GM12878 (cell line): ENCODE measurements around the gene CSH1. TPM values are rescaled to one million over a fixed set of nuclear protein-coding genes. Genes with fewer than 3 reads are reported as not detected.
"Not testable (repeated sequence)": the region's sequence is repeated elsewhere in the genome, so short reads cannot be mapped to it uniquely, and the experiment has no call there.

ENCODE experiments used
- ATAC-seq: fragments of 200-7000 bp; cut with Tn5 transposase; 3 replicates; pipeline ENCODE4 v1.9.1; 2020; ENCODE audit warnings: mild to moderate bottlenecking, moderate library complexity
- BruUV-seq: library from RNA; stranded (reverse); fragments of 400-500 nt; replicated peaks from 2 replicates; lab custom pipeline; 2021; lab: Mats Ljungman, UMichigan
- CTCF ChIA-PET: fragments of 300-600 bp; sonication (Branson Sonifier 250); formaldehyde crosslinking; extraction: SDS; loops from one replicate; lab custom pipeline; 2021; ENCODE audit warnings: inconsistent platforms; lab: Yijun Ruan, JAX
- POLR2A ChIA-PET: fragments of 350-600 bp; formaldehyde crosslinking; extraction: SDS; loops from one replicate; lab custom pipeline; 2021; ENCODE audit warnings: inconsistent platforms; lab: Charles Lee
- RAD21 ChIA-PET: fragments of 300-600 bp; sonication (Branson Sonifier 250); formaldehyde crosslinking; loops from one replicate; lab custom pipeline; 2023; ENCODE audit warnings: antibody characterized with exemption; ENCODE audit not compliant: unreplicated experiment; lab: Charles Lee
- SMC1A ChIA-PET: fragments of 300-600 bp; sonication (Branson Sonifier 250); formaldehyde crosslinking; loops from one replicate; lab custom pipeline; 2023; ENCODE audit not compliant: unreplicated experiment, uncharacterized antibody; lab: Charles Lee
- DNase-seq: peaks from one replicate; pipeline ENCODE4 v3.0.0-alpha.2; 2011; ENCODE audit warnings: low read depth, low spot score
- FAIRE-seq: peaks from 3 replicates; lab custom pipeline; 2011; peaks lifted over from hg19 to GRCh38; lab: Jason Lieb, UNC
- H2AFZ ChIP-seq: 2 replicates; pipeline ENCODE4 v1.6.0; 2011; ENCODE audit warnings: low read depth, low read length, control low read depth; ENCODE audit not compliant: control insufficient read depth
- H3K27ac ChIP-seq: 2 replicates; pipeline ENCODE4 v1.5.1; 2011; ENCODE audit warnings: control low read depth; ENCODE audit not compliant: control insufficient read depth, insufficient read depth
- H3K27me3 ChIP-seq, 2 experiments: replicated peaks in 1 of 2; 2 replicates each; pipeline versions ENCODE4 v1.6.0 to v1.6.1; 2011; ENCODE audit warnings: low read length in 1 of 2; ENCODE audit not compliant: control insufficient read depth in 2 of 2, insufficient read depth in 2 of 2
- H3K36me3 ChIP-seq, 2 experiments: 2 replicates each; pipeline ENCODE4 v1.5.1; 2011; ENCODE audit warnings: low read length in 1 of 2; ENCODE audit not compliant: control insufficient read depth in 2 of 2, insufficient read depth in 2 of 2
- H3K4me1 ChIP-seq: 2 replicates; pipeline ENCODE4 v1.6.1; 2011; ENCODE audit warnings: mild to moderate bottlenecking, low read length, moderate library complexity, mixed read lengths; ENCODE audit not compliant: control insufficient read depth, insufficient read depth
- H3K4me2 ChIP-seq: 2 replicates; pipeline ENCODE4 v1.6.0; 2011; ENCODE audit warnings: control low read depth; ENCODE audit not compliant: control insufficient read depth, insufficient read depth
- H3K4me3 ChIP-seq: fragments of 200-600 bp; sonication (generic); 2 replicates; pipeline ENCODE4 v1.5.1; 2016
- H3K79me2 ChIP-seq: 2 replicates; pipeline ENCODE4 v1.6.0; 2011; ENCODE audit warnings: low read length; ENCODE audit not compliant: control insufficient read depth, insufficient read depth
- H3K9ac ChIP-seq: 2 replicates; pipeline ENCODE4 v1.8.0; 2011; ENCODE audit warnings: low read length, control low read depth, mixed read lengths; ENCODE audit not compliant: control insufficient read depth, insufficient read depth
- H3K9me3 ChIP-seq: replicated peaks from 3 replicates; pipeline ENCODE4 v1.5.1; 2011; ENCODE audit warnings: mild to moderate bottlenecking, low read length; ENCODE audit not compliant: control insufficient read depth, insufficient read depth
- H4K20me1 ChIP-seq: 2 replicates; pipeline ENCODE4 v1.6.0; 2011; ENCODE audit not compliant: control insufficient read depth, insufficient read depth
- HDGF ChIP-seq: fragments of 450-650 bp; IDR thresholded peaks from 2 replicates; pipeline ENCODE4 v1.6.1; 2016; ENCODE audit warnings: antibody characterized with exemption
- JUNB ChIP-seq: IDR thresholded peaks from 2 replicates; pipeline ENCODE4 v1.6.1; 2016; ENCODE audit warnings: antibody characterized with exemption, mild to moderate bottlenecking
- MTA3 ChIP-seq: IDR thresholded peaks from 2 replicates; pipeline ENCODE4 v1.6.1; 2012; ENCODE audit warnings: low read length, inconsistent platforms, borderline replicate concordance
- SIN3A ChIP-seq: IDR thresholded peaks from 2 replicates; pipeline ENCODE4 v1.6.1; 2012; ENCODE audit warnings: low read depth, low read length, improper control_type of control experiment
- SPI1 ChIP-seq: IDR thresholded peaks from 2 replicates; pipeline ENCODE4 v1.6.1; 2011; ENCODE audit warnings: low read depth, mild to moderate bottlenecking, low read length, moderate library complexity, borderline replicate concordance; ENCODE audit not compliant: insufficient read depth
- SREBF1 ChIP-seq: IDR thresholded peaks from 2 replicates; pipeline ENCODE4 v1.6.1; 2012; ENCODE audit warnings: mild to moderate bottlenecking, low read length
- SREBF2 ChIP-seq: IDR thresholded peaks from 2 replicates; pipeline ENCODE4 v1.6.1; 2012; ENCODE audit warnings: mild to moderate bottlenecking, low read length
- SUPT20H ChIP-seq: IDR thresholded peaks from 2 replicates; pipeline ENCODE4 v1.6.1; 2011; ENCODE audit warnings: low read depth, mild to moderate bottlenecking, low read length, moderate library complexity, borderline replicate concordance; ENCODE audit not compliant: control insufficient read depth
- ZZZ3 ChIP-seq: IDR thresholded peaks from 2 replicates; pipeline ENCODE4 v1.6.1; 2011; ENCODE audit warnings: low read depth; ENCODE audit not compliant: control insufficient read depth, insufficient read length
- WGBS: methylation state at CpG from one replicate; pipeline ENCODE4 v1.1.6; 2016; ENCODE audit warnings: low lambda C conversion rate; ENCODE audit not compliant: insufficient replicate concordance, insufficient coverage; ENCODE audit errors: missing lambda C conversion rate; 5-methylcytosine and 5-hydroxymethylcytosine counted together
- in situ Hi-C: fragments of 300-500 bp; cut with MboI; formaldehyde crosslinking; loops from 9 replicates; pipeline ENCODE4 v1.14.3; 2018; ENCODE audit warnings: mixed read lengths
- intact Hi-C: fragments of 100-400 bp; cut with micrococcal nuclease; formaldehyde crosslinking; loops from one replicate; pipeline ENCODE4 v1.14.2; 2022; ENCODE audit not compliant: unreplicated experiment
- polyA plus RNA-seq, 11 experiments: library from polyadenylated mRNA; depleted of rRNA in 4 of 11; unstranded in 6 of 11; stranded (reverse) in 5 of 11; fragments of >200 nt; fragmentation: Nextera tagmentation in 4 of 11; fragmentation: Illumina TruSeq in 1 of 11; extraction: Ambion mirVana in 4 of 11; extraction: Trizol in 1 of 11; gene quantifications; 1 replicate in 1 of 11; 2 replicates in 10 of 11; pipeline versions ENCODE4 v1.2.1 to v1.2.3, GENCODE V29; 2011 to 2016; ENCODE audit warnings: inconsistent platforms in 2 of 11, missing spikeins in 2 of 11, low read depth in 1 of 11
- total RNA-seq, 4 experiments: library from RNA; depleted of rRNA in 3 of 4; stranded (reverse); fragments of >200 nt in 3 of 4; fragmentation: Illumina TruSeq in 1 of 4; extraction: Trizol in 1 of 4; gene quantifications; 2 replicates each; pipeline versions ENCODE4 v1.2.1 to v1.2.3, GENCODE V29; 2013 to 2021
- TF ChIP-seq, protein P1 (sequence below): fragments of 450-650 bp; IDR thresholded peaks from 2 replicates; pipeline ENCODE4 v1.6.1; 2017; ENCODE audit warnings: mild to moderate bottlenecking
- TF ChIP-seq, protein P2 (sequence below): IDR thresholded peaks from 2 replicates; pipeline ENCODE4 v1.6.1; 2011; ENCODE audit warnings: low read depth, low read length, improper control_type of control experiment, borderline replicate concordance

Gene CSH1
- total and polyA plus RNA-seq, 10 of the 15 experiments (the other 5 are each of a cell fraction or from before 2014, with no cell fraction given), result not detected

DNA sequence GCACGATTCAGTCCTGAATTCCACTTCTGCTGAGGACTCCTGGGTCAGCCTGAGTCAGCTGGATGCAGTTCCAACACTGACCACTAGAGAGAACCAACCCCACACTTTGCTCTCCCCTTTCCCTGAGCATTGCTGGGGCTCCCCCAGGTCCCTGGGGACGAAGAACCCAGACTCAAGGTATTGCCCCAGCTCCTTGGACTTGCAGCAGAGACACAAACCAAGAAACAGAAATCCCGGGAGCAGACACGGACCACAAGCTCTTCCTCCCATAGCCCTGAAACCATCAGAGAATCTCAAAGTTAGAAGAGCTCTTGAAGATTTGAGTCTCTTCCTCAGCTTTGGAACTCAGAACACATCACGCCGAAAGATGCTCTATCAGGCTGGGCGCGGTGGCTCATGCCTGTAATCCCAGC lies 22.9 kb upstream of the CSH1 start (continued):
- no peak for TF ChIP-seq JUNB
- no peak for TF ChIP-seq ZZZ3
- TF ChIP-seq, all 136 proteins: peak for 22

DNA sequence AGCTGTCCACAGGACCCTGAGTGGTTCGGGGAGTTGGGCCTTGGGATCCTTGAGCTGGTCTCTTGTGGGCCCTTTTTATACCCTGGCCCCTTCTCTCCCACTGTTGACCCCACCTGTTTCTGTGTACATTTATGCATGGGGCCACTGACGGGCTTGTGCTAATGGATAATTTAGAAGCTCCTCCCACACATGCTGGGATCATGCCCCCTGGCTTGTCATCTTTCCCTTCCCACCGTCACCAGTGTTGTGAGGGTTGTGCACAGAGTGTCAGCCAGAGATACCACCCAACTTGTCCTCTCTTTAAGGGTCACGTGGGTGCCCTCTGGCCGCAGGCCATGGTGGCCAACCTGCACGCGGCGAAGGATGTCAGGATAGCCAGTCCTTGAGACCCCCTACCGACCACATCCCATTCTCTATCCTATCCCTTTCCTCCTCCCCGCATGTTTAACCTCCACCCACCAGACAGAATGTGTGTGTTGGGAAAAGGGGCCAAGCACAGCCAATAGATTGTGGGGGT lies 22.5 kb upstream of the CSH1 start, which contains the start of gene GH1:
GH1 (minus strand) TSS at position 51 of the 517 bp plus-strand sequence. CDS start 63 bp downstream, outside the sequence.
- FAIRE-seq, ATAC-seq, BruUV-seq, H3K4me3 ChIP-seq, H4K20me1 ChIP-seq, H3K27ac ChIP-seq, H3K79me2 ChIP-seq, H3K9ac ChIP-seq, H2AFZ ChIP-seq, in situ Hi-C loops, DNase-seq, H3K27me3 ChIP-seq, H3K4me2 ChIP-seq, H3K36me3 ChIP-seq, H3K9me3 ChIP-seq: not testable (repeated sequence)
- H3K4me1 ChIP-seq, result peaks cover 16% of the 10 kb centered on the region
- ChIA-PET SMC1A (interaction anchor here (0.9 to 14.0 kb wide), 16 partner anchors 11 to 217 kb away, joined by 3 to 248 read pairs (median 14); partner anchors contain the start of genes CD79B and ICAM2), RAD21 (interaction anchor here (0.6 to 9.2 kb wide), 20 partner anchors 9 to 213 kb away, joined by 3 to 288 read pairs (median 5); partner anchors contain the start of genes CD79B, ERN1 and ICAM2), POLR2A (interaction anchor here (1.3 to 2.8 kb wide), 6 partner anchors 13 to 213 kb away, joined by 5 to 22 read pairs (median 12); partner anchors contain the start of genes CD79B and ICAM2), CTCF (interaction anchor here (1.0 to 17.4 kb wide), 36 partner anchors 8 to 361 kb away, joined by 3 to 481 read pairs (median 6); partner anchors contain the start of genes CD79B, ERN1 and ICAM2)
- intact Hi-C loops, result loop anchor here (1.0 to 2.0 kb wide), 6 partner anchors 27 to 214 kb away; no protein-coding TSS in a partner anchor
- WGBS, result 57% methylated on average over 10 of the region's 10 CpGs

DNA sequence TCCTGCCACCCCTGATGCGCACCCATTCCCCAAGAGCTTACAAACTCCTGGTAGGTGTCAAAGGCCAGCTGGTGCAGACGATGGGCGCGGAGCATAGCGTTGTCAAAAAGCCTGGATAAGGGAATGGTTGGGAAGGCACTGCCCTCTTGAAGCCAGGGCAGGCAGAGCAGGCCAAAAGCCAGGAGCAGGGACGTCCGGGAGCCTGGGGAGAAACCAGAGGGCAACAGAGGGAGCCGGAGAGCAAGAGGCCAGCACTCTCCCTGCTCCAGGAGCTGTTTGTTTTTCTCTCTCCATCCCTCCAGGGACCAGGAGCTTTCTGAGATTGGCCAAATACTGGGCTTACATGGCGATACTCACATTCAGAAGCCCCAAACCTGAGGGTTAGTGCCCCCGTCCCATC lies 21.9 kb upstream of the CSH1 start:
- H3K4me1 ChIP-seq, result peaks cover 16% of the 10 kb centered on the region
- POLR2A ChIA-PET, result interaction anchor here (1.5 to 2.8 kb wide), 3 partner anchors 28 to 214 kb away, joined by 5 to 22 read pairs (median 15); partner anchors contain the start of gene ICAM2
- TF ChIP-seq SPI1 (no peak), SREBF1 (no peak), SREBF2 (no peak), HDGF (no peak), SIN3A (no peak), JUNB (no peak), MTA3 (no peak), SUPT20H (no peak)
- TF ChIP-seq, protein P1, sequence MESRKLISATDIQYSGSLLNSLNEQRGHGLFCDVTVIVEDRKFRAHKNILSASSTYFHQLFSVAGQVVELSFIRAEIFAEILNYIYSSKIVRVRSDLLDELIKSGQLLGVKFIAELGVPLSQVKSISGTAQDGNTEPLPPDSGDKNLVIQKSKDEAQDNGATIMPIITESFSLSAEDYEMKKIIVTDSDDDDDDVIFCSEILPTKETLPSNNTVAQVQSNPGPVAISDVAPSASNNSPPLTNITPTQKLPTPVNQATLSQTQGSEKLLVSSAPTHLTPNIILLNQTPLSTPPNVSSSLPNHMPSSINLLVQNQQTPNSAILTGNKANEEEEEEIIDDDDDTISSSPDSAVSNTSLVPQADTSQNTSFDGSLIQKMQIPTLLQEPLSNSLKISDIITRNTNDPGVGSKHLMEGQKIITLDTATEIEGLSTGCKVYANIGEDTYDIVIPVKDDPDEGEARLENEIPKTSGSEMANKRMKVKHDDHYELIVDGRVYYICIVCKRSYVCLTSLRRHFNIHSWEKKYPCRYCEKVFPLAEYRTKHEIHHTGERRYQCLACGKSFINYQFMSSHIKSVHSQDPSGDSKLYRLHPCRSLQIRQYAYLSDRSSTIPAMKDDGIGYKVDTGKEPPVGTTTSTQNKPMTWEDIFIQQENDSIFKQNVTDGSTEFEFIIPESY, result no peak
- TF ChIP-seq, protein P2, sequence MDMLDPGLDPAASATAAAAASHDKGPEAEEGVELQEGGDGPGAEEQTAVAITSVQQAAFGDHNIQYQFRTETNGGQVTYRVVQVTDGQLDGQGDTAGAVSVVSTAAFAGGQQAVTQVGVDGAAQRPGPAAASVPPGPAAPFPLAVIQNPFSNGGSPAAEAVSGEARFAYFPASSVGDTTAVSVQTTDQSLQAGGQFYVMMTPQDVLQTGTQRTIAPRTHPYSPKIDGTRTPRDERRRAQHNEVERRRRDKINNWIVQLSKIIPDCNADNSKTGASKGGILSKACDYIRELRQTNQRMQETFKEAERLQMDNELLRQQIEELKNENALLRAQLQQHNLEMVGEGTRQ, result no peak

More for the DNA sequence above, 21.9 kb upstream of the CSH1 start:
- no peak overlapping the region for H3K4me2 ChIP-seq
- ChIA-PET CTCF (interaction anchor here (0.5 to 17.4 kb wide), 20 partner anchors 8 to 214 kb away, joined by 3 to 481 read pairs (median 12); partner anchors contain the start of genes CD79B, ERN1 and ICAM2), RAD21 (interaction anchor here (0.6 to 9.2 kb wide), 12 partner anchors 10 to 214 kb away, joined by 3 to 288 read pairs (median 34); partner anchors contain the start of genes CD79B, ERN1 and ICAM2), SMC1A (interaction anchor here (0.9 to 14.0 kb wide), 10 partner anchors 13 to 214 kb away, joined by 3 to 248 read pairs (median 46); partner anchors contain the start of genes CD79B and ICAM2)
- 73% methylated on average over 10 of the region's 10 CpGs for WGBS
- no peak overlapping the region for H3K4me3 ChIP-seq
- H3K79me2 ChIP-seq, result no peaks in the 10 kb centered on the region
- no TSS peak for BruUV-seq
- H3K9me3 ChIP-seq, result no peaks in the 10 kb centered on the region
- no peaks in the 10 kb centered on the region for H3K36me3 ChIP-seq
- no peak overlapping the region for H3K27ac ChIP-seq
- H2AFZ ChIP-seq, result no peak overlapping the region
- no peaks in the 10 kb centered on the region for H3K27me3 ChIP-seq
- H3K9ac ChIP-seq, result no peak overlapping the region
- FAIRE-seq, result no peak
- no peak for ATAC-seq
- H4K20me1 ChIP-seq, result no peaks in the 10 kb centered on the region
- intact Hi-C loops, result loop anchor here (2.0 kb wide), 2 partner anchors 98 to 214 kb away; no protein-coding TSS in a partner anchor
- DNase-seq, result no peak
- in situ Hi-C loops, result no loop called here
